Coronary artery (tissue), 2 donors: ENCODE measurements around the gene WNT9A.

Experiments used
- DNase-seq: peaks from one replicate; pipeline ENCODE4 v3.0.0-alpha.2; 2017; ENCODE audit warnings: low spot score
- H3K27ac ChIP-seq, 2 donors: fragments of 200-600 bp; sonication (generic); one replicate each; pipeline ENCODE4 v1.5.1; 2016 to 2019
- H3K4me3 ChIP-seq: fragments of 200-600 bp; sonication (generic); 2 replicates; pipeline ENCODE4 v1.5.1; 2016; ENCODE audit warnings: mild to moderate bottlenecking, moderate library complexity
- CTCF ChIP-seq: fragments of 200-600 bp; sonication (generic); IDR thresholded peaks from one replicate; pipeline ENCODE4 v1.5.1; 2019; ENCODE audit warnings: antibody characterized with exemption

Gene WNT9A

GRCh38 chr1:227889047-227889862 lies 58.5 kb downstream of the WNT9A start:
- peak; percentile 73 for DNase-seq
- Histone ChIP-seq H3K4me3 (no peak overlapping the region), H3K27ac (peak overlapping the region in 1 of 2 donors; percentile 4)
- no peak for TF ChIP-seq CTCF

DNA sequence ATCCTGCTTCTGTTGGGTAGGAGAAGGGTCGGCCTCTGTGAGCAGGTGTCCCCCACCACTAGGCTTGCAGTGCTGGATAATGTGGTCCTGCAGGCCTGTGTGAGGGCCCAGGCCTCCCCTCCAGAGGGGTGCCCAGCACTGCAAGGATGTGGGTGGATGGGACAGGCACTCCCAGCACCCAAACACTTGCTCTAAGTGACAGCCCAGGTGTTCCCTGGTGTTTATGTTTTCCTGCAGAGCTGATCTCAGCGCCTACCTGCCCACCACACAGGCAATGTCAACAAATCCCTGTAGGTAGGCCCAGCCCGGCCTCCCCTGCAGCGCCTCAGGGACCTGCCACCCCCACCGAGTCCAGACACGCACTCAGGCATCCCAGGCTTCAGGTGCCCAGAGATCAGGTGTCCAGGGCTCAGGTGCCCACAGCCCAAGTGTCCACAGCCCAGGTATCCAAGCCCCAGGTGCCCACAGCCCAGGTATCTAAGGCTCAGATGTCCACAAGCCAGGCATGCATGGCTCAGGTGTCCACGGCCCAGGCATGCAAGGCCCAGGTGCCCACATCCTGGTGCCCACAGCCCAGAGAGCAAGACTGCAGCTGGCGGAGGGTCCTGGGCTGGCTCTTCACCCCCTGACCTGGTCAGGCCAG lies 59.2 kb downstream of the WNT9A start:
- TF ChIP-seq CTCF, result no peak
- H3K27ac ChIP-seq, result peak overlapping the region in 1 of 2 donors; percentile 83
- no peak overlapping the region for H3K4me3 ChIP-seq
- DNase-seq, result peak; percentile 69

GRCh38 chr1:227887697-227888403 lies 59.9 kb downstream of the WNT9A start:
- Histone ChIP-seq H3K27ac (peak overlapping the region; percentile 35 to 83), H3K4me3 (peak overlapping the region; percentile 74)
- no peak for TF ChIP-seq CTCF
- DNase-seq, result peak; percentile 80

DNA sequence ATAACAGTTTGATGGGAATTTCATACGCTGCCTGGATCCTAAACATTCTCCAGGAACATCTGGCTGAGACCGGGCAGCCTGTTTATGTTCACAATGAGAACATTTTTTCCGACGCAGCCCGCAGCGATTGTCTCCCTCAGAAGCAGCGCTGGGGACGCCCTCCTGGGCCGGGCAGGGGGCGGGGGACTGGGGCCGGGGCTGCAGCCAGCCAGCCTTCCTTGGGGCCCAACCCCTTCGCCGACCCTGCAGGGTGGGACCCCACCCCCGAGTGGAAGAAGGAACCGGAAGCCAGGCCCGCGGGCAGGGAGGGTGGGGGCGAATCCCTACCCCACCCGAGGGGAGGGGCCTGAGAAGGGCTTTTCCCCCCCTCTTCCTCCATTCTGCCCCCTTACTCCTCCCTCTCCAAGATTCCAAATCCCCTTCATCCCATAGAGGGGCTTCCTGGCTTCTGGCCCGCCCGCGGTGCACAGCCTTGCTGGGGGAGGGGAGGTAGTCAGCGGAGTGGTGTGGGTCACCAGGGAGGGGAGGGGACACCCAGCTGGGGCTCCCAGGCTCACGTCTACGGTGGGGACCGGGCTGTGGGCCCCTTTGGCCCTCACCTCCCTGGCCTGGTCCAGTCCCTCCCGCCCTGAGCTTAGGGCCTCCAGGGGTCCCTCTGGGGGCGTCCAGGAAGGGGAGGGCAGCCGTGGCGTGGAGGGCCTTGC lies 60.6 kb downstream of the WNT9A start:
- Histone ChIP-seq H3K27ac (peak overlapping the region; percentile 35 to 83), H3K4me3 (peak overlapping the region; percentile 74)
- no peak for TF ChIP-seq CTCF
- DNase-seq, result peak; percentile 79

- Histone ChIP-seq H3K27ac (peak overlapping the region; percentile 35 to 83), H3K4me3 (peak overlapping the region; percentile 74)
- DNase-seq, result no peak
- no peak for TF ChIP-seq CTCF
Observed at GRCh38 chr1:227886503-227886961, 61.2 kb downstream of the WNT9A start.

DNA sequence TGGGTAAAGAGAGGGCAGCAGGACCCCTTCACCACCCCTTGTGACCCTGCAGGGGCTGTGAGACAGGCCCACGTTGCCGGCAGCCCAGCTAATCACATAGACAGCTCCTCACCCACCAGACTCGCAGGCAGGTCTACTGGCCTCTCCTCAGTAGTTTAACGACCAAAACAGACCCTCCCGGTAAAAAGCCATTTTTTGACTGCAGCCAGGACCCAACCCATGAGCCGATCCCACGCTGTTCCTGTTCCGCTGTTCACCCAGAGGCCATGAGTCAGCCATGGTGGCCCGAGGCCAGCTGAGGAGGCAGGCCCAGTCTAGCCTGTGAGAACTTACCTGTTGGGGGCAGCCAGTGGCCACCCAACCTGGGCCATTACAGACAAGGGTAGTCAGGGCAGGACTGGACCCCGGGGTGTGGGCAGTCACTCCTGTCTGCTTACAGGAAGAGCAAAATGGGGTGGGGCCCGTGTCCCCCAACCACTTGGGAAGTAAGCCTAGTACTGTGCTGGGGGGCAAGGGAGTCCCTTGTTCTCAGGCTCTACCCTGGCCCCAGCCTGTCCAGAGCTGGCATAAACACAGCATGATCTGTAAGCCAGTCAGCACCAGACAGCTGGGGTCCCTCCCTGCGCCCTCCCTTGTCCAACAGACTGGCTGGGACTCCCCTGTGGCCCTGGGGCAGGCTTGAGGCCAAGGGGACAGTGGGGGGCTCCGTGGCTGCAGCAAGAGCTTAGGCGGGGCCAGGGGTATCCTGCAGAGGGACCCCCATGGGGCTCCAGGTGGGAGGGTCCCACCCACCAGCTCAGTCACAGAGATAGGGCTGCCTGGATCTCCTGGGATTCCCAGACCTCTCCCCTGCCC lies 61.9 kb downstream of the WNT9A start:
- no peak for TF ChIP-seq CTCF
- Histone ChIP-seq H3K4me3 (peak overlapping the region; percentile 74), H3K27ac (peak overlapping the region in 1 of 2 donors; percentile 83)
- DNase-seq, result peak; percentile 78
